Activated gamma-delta T cell treated with Interleukin-2 at 50 U/mL for 16 hours (primary cell): Measurements from ENCODE around the gene ABHD12B.
A peak's percentile ranks its signal among the peaks of the same experiment; 100 is the strongest.
"Not testable (repeated sequence)": the region's sequence is repeated elsewhere in the genome, so short reads cannot be mapped to it uniquely, and the experiment has no call there.

Experiments used
- DNase-seq: peaks from one replicate; pipeline ENCODE4 v3.0.0-alpha.2; 2020

The ABHD12B gene

GRCh38 chr14:50936882-50937281 lies 65.0 kb downstream of the ABHD12B start:
- no peak for DNase-seq

DNA sequence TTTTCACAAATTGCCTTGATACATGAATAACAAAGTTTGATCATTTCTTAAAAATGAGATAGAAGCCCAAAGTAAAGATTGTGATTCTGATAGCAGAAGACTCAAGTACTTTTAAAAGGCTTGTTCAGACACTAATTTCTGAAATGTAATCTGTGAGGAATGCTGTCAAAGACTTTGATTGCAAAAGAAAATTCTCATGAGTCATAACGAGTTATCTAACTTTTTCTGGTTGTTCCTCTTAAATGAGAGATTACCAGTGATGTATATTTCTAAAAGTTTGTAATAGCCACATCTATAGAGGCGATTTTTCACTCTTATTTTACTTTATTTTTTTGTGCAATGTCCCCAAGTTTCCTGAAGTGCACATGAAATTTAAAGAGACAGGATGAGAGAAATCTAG lies 65.5 kb downstream of the ABHD12B start:
- no peak for DNase-seq

- no peak for DNase-seq
Observed at GRCh38 chr14:50937800-50938199, 65.9 kb downstream of the ABHD12B start.

DNA sequence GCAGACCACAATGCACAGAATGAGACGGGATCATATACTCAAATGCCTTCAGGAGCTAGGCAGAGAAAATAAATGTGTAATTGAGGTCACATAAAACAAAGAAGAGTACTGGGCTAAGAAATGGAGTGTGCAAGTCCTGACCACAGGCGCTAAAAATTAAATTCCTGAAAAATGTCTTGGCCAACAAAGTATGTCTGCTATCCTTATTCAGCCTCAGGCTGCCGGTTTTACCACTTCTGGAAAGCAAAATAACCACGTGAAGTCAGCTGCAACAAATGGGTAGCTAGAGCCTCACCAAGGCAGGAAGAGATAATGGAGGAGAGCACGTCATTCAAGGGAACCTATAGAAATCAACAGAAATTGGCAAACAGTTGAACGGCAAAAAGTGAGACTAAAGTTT lies 69.3 kb downstream of the ABHD12B start:
- no peak for DNase-seq

GRCh38 chr14:50941638-50942037 lies 69.8 kb downstream of the ABHD12B start:
- not testable (repeated sequence) for DNase-seq

DNA sequence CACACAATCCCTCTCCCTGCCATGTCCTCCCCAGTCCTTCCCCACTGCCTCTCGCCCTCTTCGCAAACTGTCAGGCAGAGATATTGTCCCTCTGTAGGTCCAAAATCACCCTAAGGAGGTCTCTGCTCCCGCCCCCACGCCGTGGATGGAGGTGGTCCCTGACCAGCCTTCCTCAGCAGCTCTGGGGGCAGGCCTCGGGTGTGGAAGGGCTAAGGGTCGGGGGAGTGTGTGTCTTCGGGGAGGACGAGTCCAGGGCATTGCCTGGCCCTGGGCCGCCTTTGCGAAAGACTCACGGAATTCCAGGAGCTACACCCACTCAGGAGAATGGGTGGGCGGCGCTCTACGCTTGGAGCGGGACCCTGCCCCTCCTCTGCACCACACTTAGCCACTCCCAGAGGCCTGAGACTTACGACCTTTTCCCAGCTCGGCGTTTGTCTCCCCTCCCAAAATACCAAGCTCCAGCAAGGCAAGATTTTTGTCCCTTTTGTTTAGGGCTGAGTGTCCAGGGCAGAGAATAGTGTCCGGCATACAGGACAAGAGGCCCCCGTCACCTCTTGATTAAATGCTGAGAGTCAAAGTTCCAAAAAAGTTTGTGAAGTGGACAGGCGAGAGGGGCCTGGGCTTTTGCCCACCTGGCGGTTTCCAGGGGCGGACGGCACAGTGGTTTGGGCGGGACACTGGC lies 71.5 kb downstream of the ABHD12B start:
- DNase-seq = no peak

DNA sequence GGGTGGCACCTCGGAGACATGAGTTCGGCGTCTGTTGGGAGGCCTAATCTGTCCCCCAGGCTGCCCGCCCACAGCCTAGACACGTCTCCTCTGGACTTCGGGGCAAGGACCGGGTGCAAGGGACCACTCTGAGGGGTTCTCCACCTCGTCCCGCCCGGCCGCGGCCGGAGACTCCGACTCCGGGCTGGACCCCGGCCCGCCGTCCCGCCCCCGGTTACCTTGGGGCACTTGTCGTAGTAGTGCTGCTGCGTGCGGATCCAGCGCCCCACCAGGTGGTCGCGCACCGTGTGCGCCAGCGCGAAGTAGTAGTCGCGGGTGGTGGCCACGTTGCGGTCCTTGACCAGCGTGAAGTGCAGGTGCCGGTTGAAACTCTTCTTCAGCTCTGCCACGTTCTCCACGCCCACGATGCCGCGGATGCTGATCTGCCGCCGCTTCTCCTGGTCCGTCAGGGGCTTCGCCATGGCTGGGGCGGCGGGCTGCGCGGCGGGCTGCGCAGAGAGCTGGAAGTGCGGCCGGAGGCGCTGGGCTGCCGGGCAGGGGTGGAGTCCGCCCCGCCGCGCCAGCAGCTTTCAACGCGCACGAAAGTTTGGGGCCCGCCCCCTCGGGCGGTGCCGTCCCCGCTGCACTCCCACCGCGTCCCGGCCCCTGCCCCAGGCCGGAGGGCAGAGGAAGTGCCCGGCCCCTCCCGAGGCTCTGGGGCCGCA lies 72.2 kb downstream of the ABHD12B start, which contains the start of gene PYGL:
Gene PYGL, minus strand, starts transcription at position 541 of the 704 bp plus-strand sequence. Its CDS starts 80 bp downstream, at position 461.
- DNase-seq = peak; percentile 5

GRCh38 chr14:50944647-50945413 lies 73.0 kb downstream of the ABHD12B start:
- no peak for DNase-seq

DNA sequence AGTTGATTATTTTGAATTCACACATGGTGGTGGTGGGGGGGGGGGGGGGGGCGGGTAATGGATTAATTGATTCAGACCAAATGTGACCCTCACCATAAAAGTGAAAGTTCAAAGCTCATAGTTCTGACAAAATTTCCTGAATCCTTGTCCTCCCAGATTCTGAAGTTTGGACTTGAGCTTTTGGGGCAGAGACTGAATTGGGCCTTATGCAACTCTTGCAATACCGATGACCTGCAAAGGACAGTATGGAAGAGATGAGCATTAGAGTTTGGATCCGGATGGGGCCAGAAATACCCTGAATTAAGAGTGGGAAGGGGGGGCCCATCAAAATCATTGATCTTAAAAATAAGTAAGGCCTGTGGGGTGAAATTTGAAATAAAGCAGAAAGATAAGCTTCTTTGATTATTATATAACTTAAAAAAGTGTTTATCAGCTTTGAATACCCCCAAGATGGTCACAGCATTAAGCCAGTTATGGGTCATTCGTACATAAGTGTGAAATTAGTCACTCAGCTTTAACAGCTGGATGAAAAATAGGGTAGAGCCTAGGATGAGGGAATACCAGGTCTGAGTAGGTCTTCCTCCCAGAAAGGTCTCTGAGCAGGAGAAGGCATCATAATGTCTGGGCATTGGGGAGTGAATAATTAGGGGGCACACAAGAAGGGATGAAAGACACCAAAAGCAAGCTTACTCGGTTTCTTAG lies 74.5 kb downstream of the ABHD12B start:
- DNase-seq = no peak

GRCh38 chr14:50947446-50947845 lies 75.6 kb downstream of the ABHD12B start:
- no peak for DNase-seq

DNA sequence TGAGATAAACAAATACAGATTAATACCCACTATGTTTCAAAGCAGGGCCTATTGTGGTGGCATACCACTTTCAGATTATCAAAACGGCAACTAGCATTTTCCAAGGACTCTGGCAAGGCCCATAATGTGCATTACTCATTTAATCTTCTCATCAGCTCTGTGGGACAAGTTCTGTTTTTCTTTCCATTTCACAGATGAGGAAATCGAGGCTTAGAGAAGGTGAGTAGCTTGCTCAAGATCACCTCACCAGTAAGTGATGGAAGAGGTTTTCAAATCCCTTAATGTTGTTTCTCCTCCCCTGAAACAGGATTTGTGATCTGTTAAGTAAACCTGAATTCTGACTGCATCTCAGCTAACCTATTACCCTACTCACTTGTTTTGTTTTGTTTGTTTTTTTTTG lies 76.4 kb downstream of the ABHD12B start:
- DNase-seq = no peak

DNA sequence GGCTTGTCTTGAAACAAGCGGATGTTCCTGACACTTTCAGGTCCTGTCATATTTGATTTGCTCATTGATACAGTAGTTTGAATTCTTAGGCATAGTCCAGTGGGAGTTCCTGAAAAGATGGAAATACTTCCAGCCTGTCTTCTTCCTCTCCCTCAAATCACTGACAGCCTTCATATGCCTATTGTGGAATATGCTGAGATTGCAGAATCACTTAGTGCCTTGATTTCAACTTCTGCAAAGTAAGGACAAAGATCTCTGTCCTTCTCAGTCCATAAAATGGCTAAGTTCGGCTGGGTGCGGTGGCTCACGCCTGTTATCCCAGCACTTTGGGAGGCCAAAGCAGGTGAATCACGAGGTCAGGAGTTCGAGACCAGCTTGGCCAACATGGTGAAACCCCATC lies 79.2 kb downstream of the ABHD12B start:
- DNase-seq = no peak

DNA sequence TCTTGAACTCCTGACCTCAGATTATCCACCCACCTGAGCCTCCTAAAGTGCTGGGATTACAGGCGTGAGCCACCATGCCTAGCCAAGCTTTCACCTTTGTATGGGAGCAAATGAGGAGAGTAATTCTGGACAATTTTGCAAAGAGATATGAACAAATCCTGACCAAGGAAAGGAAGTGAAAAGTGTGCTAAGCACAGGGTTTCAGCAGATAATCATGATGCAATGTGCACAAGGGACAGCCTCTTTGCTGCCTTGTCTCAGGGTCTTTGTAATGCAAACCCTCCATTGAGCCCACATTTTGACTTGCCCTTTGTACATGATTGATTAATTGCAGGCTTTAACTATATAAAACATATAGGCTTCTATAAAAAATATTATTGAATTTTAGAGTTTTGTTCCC lies 81.6 kb downstream of the ABHD12B start:
- no peak for DNase-seq
